BLaER1 treated with 17β-estradiol and CSF1 and Interleukin-3, amounts not matched to agents 10 nM and 100 nM (cell line): ENCODE results near the gene METTL16.

Source experiments
- H3K27ac ChIP-seq, 11 experiments: shearing (Covaris generic); formaldehyde crosslinking; 2 replicates each; pipeline ENCODE4 v1.8.1; 2022
- H3K27me3 ChIP-seq, 11 experiments: shearing (Covaris generic); formaldehyde crosslinking; 2 replicates each; pipeline ENCODE4 v1.8.1; 2022
- H3K36me3 ChIP-seq, 11 experiments: shearing (Covaris generic); formaldehyde crosslinking; 2 replicates each; pipeline ENCODE4 v1.8.1; 2022
- H3K4me1 ChIP-seq, 10 experiments: shearing (Covaris generic); formaldehyde crosslinking; 2 replicates each; pipeline ENCODE4 v1.8.1; 2022
- H3K4me2 ChIP-seq, 11 experiments: shearing (Covaris generic); formaldehyde crosslinking; 2 replicates each; pipeline ENCODE4 v1.8.1; 2022
- H3K4me3 ChIP-seq, 10 experiments: shearing (Covaris generic); formaldehyde crosslinking; 2 replicates each; pipeline ENCODE4 v1.8.1; 2022
- H3K9ac ChIP-seq, 11 experiments: shearing (Covaris generic); formaldehyde crosslinking; 2 replicates each; pipeline ENCODE4 v1.8.1; 2022
- H3K9me3 ChIP-seq, 11 experiments: shearing (Covaris generic); formaldehyde crosslinking; replicated peaks in 1 of 11; 2 replicates each; pipeline ENCODE4 v1.8.1; 2022
- H4K20me1 ChIP-seq, 11 experiments: shearing (Covaris generic); formaldehyde crosslinking; 2 replicates each; pipeline ENCODE4 v1.8.1; 2022
- Cebpa-rat ChIP-seq, 11 experiments: shearing (Covaris generic); IDR thresholded peaks; 2 replicates each; pipeline ENCODE4 v1.8.1; 2022

The METTL16 gene

GRCh38 chr17:2379489-2380225 lies 132.0 kb downstream of the METTL16 start:
- Histone ChIP-seq H3K27me3 (no peaks in the 10 kb centered on the region), H3K9me3 (no peaks in the 10 kb centered on the region), H3K4me3 (no peak overlapping the region), H3K27ac (peak overlapping the region in 2 of 11 experiments; percentile 51 to 73; a peak in 4 of 22 replicates), H3K4me1 (peaks cover 6 to 49% (median 15%) of the 10 kb centered on the region in 10 experiments; a peak in 18 of 20 replicates), H3K36me3 (peaks cover 51 to 86% (median 66%) of the 10 kb centered on the region in 11 experiments), H3K4me2 (no peak overlapping the region), H3K9ac (peak overlapping the region in 5 of 11 experiments; percentile 27 to 52 (median 38); a peak in 4 of 22 replicates), H4K20me1 (peaks cover 0 to 22% (median 0%) of the 10 kb centered on the region in 11 experiments; a peak in 5 of 22 replicates)
- no peak for TF ChIP-seq Cebpa-rat (IDR thresholded peaks at IDR 0.05)

- Histone ChIP-seq H3K27ac (no peak overlapping the region), H3K27me3 (no peaks in the 10 kb centered on the region), H3K4me1 (peaks cover 6 to 46% (median 13%) of the 10 kb centered on the region in 10 experiments; a peak in 18 of 20 replicates), H3K9me3 (no peaks in the 10 kb centered on the region), H3K36me3 (peaks cover 51 to 85% (median 72%) of the 10 kb centered on the region in 11 experiments), H3K4me3 (no peak overlapping the region), H3K9ac (peak overlapping the region in 3 of 11 experiments; percentile 4 to 23 (median 23); a peak in 3 of 22 replicates), H3K4me2 (no peak overlapping the region), H4K20me1 (peaks cover 0 to 22% (median 0%) of the 10 kb centered on the region in 11 experiments; a peak in 5 of 22 replicates)
- no peak for TF ChIP-seq Cebpa-rat (IDR thresholded peaks at IDR 0.05)
Measured at GRCh38 chr17:2378905-2379304, 132.8 kb downstream of the METTL16 start.

- no peak overlapping the region for H3K4me2 ChIP-seq
- TF ChIP-seq Cebpa-rat (IDR thresholded peaks at IDR 0.05), result no peak
- H3K27me3 ChIP-seq, result no peaks in the 10 kb centered on the region
- H3K36me3 ChIP-seq, result peaks cover 60 to 96% (median 84%) of the 10 kb centered on the region in 11 experiments
- no peaks in the 10 kb centered on the region for H3K9me3 ChIP-seq
- peaks cover 0 to 34% (median 4%) of the 10 kb centered on the region in 10 experiments; a peak in 14 of 20 replicates for H3K4me1 ChIP-seq
- no peak overlapping the region for H3K4me3 ChIP-seq
- H4K20me1 ChIP-seq, result peaks cover 0 to 22% (median 0%) of the 10 kb centered on the region in 11 experiments; a peak in 5 of 22 replicates
- no peak overlapping the region for H3K27ac ChIP-seq
- H3K9ac ChIP-seq, result peak overlapping the region in 4 of 11 experiments; percentile 5 to 45 (median 34); a peak in 3 of 22 replicates
Measured at GRCh38 chr17:2377659-2378058, 134.0 kb downstream of the METTL16 start.

GRCh38 chr17:2376107-2376506 lies 135.6 kb downstream of the METTL16 start:
- peaks cover 62 to 99% (median 89%) of the 10 kb centered on the region in 11 experiments for H3K36me3 ChIP-seq

GRCh38 chr17:2375406-2375805 lies 136.3 kb downstream of the METTL16 start:
- TF ChIP-seq Cebpa-rat (IDR thresholded peaks at IDR 0.05), result no peak
- Histone ChIP-seq H3K4me1 (peaks cover under 1 to 15% (median 2%) of the 10 kb centered on the region in 10 experiments; a peak in 11 of 20 replicates), H3K4me2 (no peak overlapping the region), H3K9me3 (no peaks in the 10 kb centered on the region), H3K4me3 (no peak overlapping the region), H3K9ac (peak overlapping the region in 4 of 11 experiments; percentile 24 to 47 (median 38); a peak in 4 of 22 replicates), H3K27ac (peak overlapping the region in 2 of 11 experiments; percentile 7 to 25; a peak in 4 of 22 replicates), H3K27me3 (no peaks in the 10 kb centered on the region), H4K20me1 (peaks cover 0 to 16% (median 0%) of the 10 kb centered on the region in 11 experiments; a peak in 4 of 22 replicates), H3K36me3 (peaks cover 58 to 95% (median 84%) of the 10 kb centered on the region in 11 experiments)

More at GRCh38 chr17:2376107-2376506, 135.6 kb downstream of the METTL16 start:
- Histone ChIP-seq H3K4me2 (no peak overlapping the region), H3K27ac (no peak overlapping the region), H4K20me1 (peaks cover 0 to 16% (median 0%) of the 10 kb centered on the region in 11 experiments; a peak in 4 of 22 replicates), H3K9ac (no peak overlapping the region), H3K4me3 (no peak overlapping the region), H3K27me3 (no peaks in the 10 kb centered on the region), H3K9me3 (no peaks in the 10 kb centered on the region), H3K4me1 (peaks cover 0 to 22% (median 0%) of the 10 kb centered on the region in 10 experiments; a peak in 8 of 20 replicates)
- TF ChIP-seq Cebpa-rat (IDR thresholded peaks at IDR 0.05), result no peak

- peak overlapping the region in 2 of 11 experiments; percentile 7 to 25; a peak in 4 of 22 replicates for H3K27ac ChIP-seq
- H3K9ac ChIP-seq, result peak overlapping the region in 7 of 11 experiments; percentile 17 to 47 (median 33); a peak in 9 of 22 replicates
- TF ChIP-seq Cebpa-rat (IDR thresholded peaks at IDR 0.05), result no peak
- peaks cover 0 to 17% (median 0%) of the 10 kb centered on the region in 11 experiments; a peak in 4 of 22 replicates for H4K20me1 ChIP-seq
- no peaks in the 10 kb centered on the region for H3K9me3 ChIP-seq
- H3K4me3 ChIP-seq, result no peak overlapping the region
- peaks cover 3 to 19% (median 9%) of the 10 kb centered on the region in 10 experiments; a peak in 17 of 20 replicates for H3K4me1 ChIP-seq
- H3K4me2 ChIP-seq, result no peak overlapping the region
- no peaks in the 10 kb centered on the region for H3K27me3 ChIP-seq
- H3K36me3 ChIP-seq, result peaks cover 51 to 88% (median 77%) of the 10 kb centered on the region in 11 experiments
Measured at GRCh38 chr17:2374549-2375285, 137.0 kb downstream of the METTL16 start.

- no peak for TF ChIP-seq Cebpa-rat (IDR thresholded peaks at IDR 0.05)
- Histone ChIP-seq H3K9ac (0 out of 22 replicates have a peak overlapping the region, but pooled peaks of 1 of the 11 experiments have one; percentile 5), H3K36me3 (peaks cover 39 to 73% (median 64%) of the 10 kb centered on the region in 11 experiments), H3K27ac (no peak overlapping the region), H3K27me3 (no peaks in the 10 kb centered on the region), H3K4me2 (no peak overlapping the region), H3K9me3 (no peaks in the 10 kb centered on the region), H3K4me3 (no peak overlapping the region), H4K20me1 (peaks cover 0 to 24% (median 0%) of the 10 kb centered on the region in 11 experiments; a peak in 5 of 22 replicates), H3K4me1 (peaks cover 15 to 34% (median 24%) of the 10 kb centered on the region in 10 experiments)
Measured at GRCh38 chr17:2373179-2373578, 138.5 kb downstream of the METTL16 start.

GRCh38 chr17:2372681-2373080 lies 139.0 kb downstream of the METTL16 start:
- peaks cover 19 to 39% (median 29%) of the 10 kb centered on the region in 10 experiments for H3K4me1 ChIP-seq
- peaks cover 0 to 29% (median 0%) of the 10 kb centered on the region in 11 experiments; a peak in 5 of 22 replicates for H4K20me1 ChIP-seq
- no peak for TF ChIP-seq Cebpa-rat (IDR thresholded peaks at IDR 0.05)
- H3K9me3 ChIP-seq, result no peaks in the 10 kb centered on the region
- no peaks in the 10 kb centered on the region for H3K27me3 ChIP-seq
- no peak overlapping the region for H3K27ac ChIP-seq
- H3K36me3 ChIP-seq, result peaks cover 37 to 68% (median 59%) of the 10 kb centered on the region in 11 experiments
- no peak overlapping the region for H3K4me3 ChIP-seq
- no peak overlapping the region for H3K4me2 ChIP-seq
- 0 out of 22 replicates have a peak overlapping the region, but pooled peaks of 1 of the 11 experiments have one; percentile 13 for H3K9ac ChIP-seq
